Activated CD8-positive, alpha-beta memory T cell treated with anti-CD3 and anti-CD28 coated beads, Interleukin-2, amount 50 U/mL, for 4 hours (primary cell): Measurements from ENCODE around the gene GPLD1.

Experiments
- DNase-seq: peaks from one replicate; pipeline ENCODE4 v3.0.0-alpha.2; 2020

Gene GPLD1

DNA sequence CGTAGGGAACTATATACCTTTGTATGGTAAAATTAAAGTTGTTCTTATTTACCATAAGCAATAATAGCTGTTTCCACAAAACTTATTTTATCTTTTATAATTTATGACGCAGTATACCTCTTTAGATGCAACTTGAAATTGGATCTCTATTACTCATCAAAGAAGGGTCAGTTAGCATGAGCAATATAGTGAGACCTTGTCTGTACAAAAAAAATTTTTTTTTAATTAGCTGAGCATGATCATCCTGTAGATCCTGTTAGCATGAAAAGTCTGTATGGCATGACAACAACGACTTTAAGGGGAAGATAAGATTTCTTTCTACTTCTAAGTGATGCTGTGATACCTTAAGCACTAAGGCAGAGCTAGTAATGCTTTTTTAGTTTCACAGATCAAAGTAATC, 11.3 kb upstream of the GPLD1 start:
- DNase-seq, result no peak

DNA sequence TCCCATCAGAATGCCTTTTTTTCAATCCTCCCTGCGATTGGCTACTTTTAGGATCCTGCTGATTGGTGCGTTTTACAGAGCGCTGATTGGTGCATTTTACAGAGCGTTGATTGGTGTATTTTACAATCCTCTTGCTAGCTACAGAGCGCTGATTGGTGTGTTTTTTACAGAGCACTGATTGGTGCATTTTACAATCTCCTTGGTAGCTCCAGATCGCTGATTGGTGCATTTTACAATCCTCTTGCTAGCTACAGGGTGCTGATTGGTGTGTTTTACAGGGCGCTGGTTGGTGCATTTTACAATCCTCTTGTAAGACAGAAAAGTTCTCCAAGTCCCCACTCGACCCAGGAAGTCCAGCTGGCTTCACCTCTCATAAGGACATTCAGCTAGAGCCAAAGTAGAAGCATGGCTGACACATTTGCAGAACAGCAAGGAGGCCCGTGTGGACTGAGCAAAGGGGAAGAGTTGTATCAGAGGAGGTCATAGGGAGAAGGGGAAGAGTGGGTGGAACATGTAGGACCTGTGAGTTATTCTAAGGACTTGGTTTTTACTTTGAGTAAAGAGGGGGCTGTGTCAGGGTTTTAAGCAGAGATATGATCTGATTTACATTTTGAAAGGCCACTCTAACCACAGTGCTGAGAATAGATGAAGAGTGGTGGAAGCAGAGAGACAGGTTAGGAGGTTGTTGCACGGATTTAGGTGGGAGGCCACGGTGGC, 8.0 kb upstream of the GPLD1 start:
- DNase-seq, result no peak

DNA sequence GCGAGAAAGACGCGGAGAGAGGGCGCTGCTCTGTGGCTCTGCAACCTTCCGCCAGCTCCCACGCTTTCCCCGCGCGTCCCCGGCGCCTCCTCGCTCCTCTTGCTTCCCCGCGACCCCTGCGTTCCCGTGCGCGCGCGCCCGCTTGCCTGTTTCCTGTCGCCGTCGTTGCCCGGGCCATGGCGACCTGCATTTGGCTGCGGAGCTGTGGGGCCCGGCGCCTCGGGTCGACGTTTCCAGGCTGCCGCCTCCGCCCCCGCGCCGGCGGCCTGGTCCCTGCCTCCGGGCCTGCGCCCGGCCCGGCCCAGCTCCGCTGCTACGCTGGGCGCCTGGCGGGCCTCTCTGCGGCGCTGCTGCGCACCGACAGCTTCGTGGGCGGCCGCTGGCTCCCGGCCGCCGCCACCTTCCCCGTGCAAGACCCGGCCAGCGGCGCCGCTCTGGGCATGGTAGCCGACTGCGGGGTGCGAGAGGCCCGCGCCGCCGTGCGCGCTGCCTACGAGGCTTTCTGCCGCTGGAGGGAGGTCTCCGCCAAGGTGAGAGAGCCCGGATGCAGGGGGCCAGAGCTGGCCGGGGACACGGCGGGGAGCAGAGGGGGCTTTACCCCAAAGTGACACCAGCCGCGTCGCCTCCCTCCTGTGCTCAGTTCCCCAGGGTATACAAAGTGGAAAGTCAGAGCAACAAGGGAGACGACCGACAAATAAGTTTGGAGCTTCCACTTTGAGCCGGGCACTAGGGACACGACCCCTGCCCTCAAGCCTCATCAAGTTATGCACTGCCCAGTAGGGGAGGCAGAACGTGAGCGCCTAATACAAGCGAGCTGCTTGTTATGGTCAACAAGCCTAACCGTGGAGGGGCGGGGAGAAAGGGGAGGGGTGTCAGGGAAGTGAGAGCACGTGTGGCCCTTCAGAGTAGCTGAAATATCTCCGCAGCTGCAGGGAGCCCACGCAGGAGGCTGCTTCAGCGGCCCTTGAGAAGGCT, 5.7 kb upstream of the GPLD1 start, which contains the start of gene ALDH5A1:
ALDH5A1 (plus strand) TSS at position 149 of the 975 bp plus-strand sequence; CDS start at position 177, 28 bp downstream.
- DNase-seq, result peak; percentile 87

DNA sequence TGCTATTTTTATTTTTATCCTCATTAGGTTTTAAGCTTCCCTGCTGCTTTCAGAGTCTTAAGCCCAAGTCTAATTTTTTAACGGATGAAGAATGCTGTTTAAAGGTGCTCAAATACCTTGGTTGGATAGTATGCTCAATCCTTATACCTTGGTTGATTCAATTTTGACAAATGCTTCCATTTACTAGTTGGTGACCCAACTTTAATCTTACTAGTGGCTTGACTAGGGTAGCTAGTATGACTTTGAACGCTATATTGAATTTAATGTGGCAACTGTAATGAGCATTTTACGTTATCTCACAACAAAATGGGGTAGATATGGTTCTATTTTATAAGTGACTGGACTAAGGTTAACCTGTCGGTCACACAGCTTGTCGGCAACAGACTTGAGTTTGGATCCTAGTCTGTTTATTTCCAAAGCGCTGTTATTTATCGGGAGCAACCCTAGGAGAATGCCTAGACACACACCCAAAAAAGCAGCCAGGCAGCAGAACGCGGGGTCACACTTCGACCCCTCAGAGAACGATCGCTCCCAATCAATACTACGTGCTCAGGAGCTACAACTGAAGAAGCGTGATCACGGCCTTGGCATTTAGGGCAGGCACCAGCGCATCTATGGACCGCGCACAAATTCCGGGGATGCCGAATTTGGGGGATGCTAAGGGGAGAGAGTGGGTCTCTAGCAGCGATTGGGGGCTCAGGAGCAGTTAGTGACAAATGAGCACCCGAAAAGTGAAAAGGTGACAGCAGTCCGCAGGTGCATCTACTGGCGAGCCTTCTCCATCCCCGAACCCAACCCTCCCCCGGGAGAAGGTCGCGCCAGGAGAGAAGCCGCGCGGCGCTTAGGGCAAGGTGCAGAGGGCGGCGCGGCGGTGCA, 4.8 kb upstream of the GPLD1 start:
- DNase-seq, result no peak

DNA sequence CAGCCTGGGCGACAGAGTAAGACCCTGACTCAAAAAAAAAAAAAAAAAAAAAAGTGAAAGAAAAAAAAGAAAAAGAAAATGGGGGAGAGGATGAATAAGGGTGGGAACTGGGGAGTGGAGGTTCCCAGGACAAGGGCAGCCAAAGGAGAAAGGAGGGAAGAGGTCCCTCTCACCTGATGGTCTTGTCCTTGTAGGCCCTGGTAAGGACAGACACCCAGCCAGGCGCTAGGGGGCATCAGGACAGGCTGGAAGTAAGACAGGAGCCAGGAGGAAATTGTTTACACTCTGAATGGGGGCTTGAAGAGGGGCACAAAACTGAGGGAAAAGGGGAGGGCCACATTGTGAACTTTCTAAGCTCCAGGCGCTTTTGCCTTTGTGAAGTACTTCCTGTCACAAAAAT, 3.1 kb upstream of the GPLD1 start:
- no peak for DNase-seq

DNA sequence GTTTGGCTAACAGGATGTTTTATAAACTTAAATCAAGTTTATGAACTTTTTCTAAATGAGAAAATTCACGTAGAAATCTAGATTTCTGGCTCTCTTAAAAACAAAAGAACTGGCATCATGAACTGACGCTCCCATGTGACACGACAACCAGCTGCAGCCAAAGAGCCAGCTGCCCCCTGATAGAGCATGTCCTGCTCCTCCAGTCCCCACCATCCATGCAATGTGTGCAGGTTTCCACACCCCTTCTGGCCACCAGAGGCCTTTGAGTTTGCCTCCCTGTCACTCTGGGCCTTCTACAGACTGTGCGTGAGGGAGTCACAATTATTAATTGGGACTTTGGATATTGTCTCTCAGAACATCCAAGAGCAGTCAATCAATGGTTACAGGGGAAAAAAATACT, 1.6 kb upstream of the GPLD1 start:
- DNase-seq, result no peak

DNA sequence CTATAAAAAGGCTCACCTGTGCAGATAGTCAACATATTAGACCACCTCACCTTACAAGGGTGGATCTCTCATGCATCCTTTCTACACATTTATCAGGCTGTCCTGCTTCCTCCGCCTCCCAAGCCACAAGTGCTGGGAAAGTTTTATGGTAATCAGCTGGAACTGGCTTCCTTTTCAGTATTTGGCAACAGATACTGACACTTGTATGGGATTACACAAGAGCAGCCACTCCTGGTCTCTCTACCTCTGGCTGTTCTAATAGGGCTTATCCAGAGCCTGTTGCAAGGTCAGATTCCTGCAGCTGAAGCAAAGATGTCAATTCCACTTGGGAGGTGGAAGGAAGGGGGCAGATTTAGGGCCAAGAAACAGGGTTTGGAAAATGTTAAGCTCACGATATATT, 503 bp upstream of the GPLD1 start:
- no peak for DNase-seq

DNA sequence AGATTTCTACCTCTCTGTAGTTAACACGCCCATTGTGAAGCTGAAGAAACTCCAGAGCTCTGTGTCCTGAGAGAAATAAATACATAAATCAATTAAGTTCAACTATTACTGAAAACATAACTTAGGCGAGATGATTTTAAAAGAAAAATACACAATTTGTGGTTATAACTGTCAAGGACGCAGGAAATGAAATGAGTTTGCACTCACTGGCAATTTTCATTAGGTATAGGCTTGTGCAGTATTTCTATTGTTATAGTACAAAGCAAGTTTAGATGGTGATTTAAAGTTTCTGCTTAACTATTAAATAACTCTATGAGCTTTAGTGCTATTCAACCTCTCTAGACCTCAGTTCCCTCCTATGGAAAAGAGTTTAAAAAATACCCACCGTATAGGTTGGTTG, 3.3 kb downstream of the GPLD1 start:
- DNase-seq, result no peak

DNA sequence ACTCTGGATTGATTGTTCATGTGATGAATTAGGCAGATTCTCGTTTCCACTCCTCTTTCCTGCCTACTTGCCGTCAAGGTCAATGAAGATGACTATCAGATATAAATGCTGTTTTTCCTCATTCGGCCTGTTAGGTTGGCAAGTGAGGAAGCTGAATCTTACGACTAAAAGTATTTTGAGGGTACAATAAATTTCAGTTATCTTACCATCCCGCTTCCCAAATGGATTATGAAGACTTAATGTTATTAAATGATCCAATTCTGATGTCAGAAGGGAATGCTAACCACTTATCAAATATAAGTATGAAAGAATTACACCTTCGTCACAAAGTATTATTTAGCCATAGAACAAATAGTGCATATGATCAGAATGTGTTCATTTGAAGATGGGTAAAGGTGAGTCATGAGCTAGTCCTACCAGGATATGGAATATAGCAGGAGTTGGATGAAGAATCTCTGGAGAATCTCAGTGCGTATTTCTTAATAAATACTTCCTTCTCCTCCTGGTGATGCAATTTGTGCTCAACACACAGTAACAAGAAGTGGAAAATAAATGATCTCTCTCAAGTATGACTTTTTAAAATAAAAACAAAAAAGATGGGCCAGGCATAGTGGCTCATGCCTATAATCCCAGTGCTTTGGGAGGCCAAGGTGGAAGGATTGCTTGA, 4.6 kb downstream of the GPLD1 start:
- DNase-seq, result no peak

DNA sequence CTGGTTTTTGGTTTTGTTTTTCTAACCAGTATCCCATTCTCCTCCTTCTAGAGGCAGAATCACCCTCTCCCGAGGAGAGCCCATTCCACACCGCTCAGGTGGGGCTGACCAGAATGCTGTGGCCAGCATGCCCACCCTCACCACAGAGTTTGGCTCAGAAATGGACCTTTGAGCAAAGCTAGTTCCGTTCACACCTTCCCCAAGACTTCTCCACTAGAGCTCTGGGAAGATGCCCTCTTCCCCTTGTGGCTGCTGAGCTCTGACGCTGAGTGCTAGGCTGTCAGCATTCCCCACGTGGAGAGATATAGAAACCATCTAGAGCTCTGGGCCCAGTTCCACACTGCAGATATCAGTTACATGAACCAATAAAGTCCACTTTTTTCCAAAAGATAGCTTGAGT, 7.9 kb downstream of the GPLD1 start:
- no peak for DNase-seq

DNA sequence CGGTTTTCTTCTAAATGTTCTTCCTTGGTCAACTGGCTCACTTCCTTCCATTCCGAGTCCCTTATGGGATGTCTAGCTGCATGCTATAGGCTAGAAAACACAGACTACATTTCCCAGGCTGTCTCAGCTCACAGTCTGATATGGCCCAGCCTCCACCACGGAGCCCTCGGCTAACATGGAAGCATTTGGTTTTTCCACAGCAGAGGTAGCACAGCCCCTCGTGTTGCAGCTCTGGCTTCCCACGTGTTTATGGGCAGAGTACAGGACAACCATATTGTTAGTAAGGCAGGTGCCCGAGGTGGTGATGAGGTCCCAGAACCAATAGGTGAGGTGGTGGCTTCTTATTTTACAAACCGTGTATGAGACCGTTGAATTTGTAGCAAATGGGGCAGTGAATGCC, 8.7 kb downstream of the GPLD1 start:
- no peak for DNase-seq

DNA sequence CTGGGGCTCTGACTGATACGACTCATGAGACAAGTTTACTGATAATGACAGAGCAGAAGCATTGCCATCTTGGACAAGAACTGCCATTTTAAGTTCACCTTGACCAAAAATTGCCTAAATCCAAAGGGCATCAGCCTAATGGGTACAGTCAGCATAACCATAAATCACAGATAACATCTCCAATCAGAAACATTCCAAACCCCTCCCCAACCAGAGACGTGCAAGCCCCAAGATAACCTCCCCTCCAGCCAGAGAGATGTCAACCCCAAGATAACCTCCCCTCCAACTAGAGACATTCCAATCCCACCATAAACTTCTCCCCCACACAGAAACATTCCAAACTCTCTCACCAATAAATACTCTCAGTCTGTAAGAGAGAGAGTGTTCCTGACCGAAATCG, 10.5 kb downstream of the GPLD1 start:
- no peak for DNase-seq

DNA sequence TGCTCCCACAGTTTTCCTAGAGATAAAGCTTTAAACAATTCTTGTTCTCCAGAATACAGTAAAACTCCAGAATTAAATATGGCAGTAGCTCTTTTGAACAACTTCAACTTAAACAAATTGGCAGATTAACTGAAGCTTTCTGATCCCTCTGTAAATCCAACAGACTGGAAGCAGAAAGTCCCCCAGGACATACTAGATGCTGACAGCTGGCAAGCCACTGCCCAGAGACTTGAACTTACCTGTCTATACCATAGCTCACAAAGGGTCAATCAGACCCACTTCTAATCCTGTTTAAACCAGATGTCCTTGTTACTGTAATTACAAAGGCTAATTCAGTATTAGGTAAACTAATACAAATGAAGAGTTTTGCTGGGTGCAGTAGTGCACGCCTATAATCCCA, 12.3 kb downstream of the GPLD1 start:
- DNase-seq, result no peak

DNA sequence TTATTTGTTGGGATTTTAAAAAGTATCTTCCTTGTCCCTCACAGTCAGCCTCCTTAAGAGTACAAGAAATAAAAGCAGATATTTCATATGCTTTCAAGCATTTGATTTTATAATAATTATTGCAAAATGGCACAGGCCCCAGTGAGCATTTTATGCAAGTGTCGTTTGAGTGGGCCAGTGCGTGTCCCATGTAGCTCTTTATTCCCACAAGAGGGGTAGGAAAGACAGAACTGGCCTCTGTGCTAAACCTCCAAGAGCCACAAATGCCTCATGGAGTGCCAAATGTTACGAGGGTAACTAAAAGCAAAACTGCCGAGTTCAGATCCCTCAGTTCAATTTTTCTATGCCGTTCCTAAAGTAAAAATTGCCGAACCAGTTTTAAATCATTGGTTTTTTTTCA, 12.7 kb downstream of the GPLD1 start:
- no peak for DNase-seq

DNA sequence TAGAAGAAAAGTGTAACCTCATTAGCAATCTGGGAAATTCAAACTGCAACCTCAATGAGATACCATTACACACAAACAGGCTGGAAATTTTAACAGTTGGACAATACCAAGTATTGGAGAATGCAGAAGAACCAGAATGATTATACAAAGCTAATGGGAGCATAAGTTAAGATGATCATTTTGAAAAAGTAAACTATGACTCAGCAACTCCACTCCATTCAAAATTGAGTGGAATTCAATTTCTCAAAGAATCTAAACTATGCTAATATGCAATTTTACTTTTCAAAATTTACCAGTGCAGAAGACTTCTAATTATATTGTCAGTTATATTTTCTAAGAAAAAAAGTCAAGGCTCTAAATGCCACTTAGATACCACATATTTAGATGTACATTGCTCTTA, 17.2 kb downstream of the GPLD1 start:
- DNase-seq, result no peak

DNA sequence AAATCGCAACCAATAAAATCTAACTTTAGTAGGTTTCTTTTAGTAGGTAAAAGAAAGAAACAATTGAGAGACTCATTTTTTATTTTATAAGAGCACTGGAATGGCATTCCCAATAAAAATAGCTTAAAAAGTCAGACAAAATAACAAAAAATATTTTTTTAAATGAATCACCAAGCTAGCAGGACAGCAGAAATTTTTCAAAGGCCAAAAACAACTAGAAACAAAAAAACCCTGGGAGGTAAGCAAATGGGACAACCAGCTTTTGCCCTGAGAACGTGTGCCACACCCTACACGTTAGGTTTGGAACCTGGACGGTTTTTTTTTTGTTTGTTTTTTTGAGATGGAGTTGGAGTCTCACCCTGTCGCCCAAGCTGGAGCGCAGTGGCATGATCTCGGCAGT, 19.6 kb downstream of the GPLD1 start:
- no peak for DNase-seq

DNA sequence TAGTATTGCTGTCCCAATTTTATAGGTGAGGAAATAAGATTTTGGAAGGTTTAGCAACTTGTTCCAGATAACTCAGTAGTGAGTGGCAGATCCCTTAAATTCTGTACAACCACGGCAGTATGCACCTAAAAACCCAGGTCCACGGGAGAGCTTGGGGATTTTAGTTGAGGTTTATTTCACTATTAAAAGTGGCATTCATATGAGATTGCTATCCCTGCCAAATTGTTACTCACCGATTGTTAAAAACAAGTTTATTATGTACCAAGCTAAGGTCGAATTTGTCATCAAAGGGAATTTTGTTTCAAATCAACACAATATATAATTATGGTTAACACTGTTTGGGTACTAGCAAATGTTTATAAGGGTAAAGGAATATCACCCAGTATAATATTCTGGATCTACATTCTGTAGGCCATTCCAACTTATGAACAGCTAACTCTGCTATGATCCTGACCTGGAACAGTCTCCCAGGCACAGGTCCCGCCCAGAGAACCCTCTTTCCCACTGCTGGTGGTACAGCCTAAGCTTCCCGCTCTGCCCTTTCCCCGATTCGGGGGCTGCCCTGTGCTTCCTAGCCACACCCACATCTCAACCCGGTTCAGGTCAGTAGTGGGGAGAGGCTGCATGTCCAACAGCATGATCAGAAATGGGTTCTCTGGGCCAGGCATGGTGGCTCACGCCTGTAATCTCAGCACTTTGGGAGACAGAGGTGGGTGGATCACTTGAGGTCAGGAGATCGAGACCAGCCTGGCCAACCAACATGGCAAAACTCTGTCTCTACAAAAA, 24.9 kb downstream of the GPLD1 start:
- DNase-seq, result no peak

DNA sequence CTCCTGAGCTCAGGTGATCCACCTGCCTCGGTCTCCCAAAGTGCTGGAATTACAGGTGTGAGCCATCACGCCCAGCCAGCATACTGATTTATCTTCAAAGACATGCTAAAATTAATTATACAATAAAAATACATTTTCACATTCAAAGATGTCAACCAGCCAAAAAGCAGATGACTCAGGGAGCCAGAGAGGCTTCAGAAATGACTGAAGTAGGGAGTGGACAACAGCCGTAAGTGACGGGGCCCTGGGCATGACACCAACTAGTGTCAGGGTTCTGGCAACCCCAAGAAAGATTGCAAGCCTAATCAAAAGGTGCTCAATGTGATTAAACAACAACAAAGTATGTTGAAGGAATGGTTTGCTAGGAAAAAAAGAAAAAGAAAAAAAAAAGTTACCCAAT, 28.4 kb downstream of the GPLD1 start:
- no peak for DNase-seq

DNA sequence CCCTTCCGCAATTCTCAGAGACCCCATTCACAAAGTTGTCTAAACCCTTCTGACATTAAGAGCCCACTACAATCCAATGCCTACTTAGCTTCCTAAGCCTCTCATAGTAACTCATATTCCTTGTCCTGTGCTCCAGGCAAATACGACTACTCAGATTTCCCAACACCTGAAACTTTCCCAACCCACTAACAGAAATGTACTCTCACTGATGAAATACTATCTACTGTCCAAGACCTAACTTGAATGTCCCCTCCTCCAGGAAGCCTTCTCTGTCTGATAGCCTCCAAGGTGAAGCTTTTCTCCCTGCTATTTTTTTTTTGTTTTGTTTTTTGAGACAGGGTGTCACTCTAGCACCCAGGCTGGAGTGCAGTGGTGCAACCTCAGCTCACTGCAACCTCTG, 30.4 kb downstream of the GPLD1 start:
- no peak for DNase-seq

DNA sequence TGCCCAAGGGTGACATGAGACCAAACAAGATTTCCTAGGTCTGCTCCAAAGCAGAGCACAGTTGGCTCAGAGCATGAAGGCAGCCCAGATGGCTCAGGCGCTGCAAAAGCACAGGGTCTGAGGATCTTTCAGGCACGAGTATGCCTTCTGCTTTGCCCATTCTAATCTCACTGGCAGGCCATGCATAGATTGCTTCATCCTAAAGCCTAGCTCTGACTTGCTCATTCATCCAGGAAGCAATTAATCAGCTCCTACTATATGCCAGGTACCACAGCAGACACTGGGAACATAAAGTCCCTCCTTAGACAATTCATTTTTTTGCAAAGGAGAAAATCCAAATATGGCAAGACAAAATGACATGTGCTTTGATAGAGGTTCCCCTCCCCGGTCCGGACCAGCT, 31.2 kb downstream of the GPLD1 start:
- no peak for DNase-seq

DNA sequence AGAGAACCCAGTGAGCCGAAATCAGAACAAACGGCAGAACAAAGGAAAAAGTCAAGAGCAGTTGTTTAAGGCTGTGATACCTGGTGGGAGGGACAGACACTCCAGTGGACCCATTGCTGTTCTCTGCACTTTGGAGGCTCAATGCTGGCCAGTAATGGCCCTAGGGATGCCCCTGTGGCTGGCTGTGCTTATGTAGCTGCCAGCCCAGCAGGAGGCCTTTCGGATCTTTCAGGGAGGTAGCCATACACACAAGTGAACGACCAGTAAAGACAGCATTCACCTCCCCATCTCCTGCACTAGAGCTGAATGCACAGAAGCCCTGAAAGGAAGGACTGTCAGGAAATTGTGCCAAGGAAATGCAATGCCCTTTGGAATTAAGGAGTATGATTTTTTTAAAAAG, 34.3 kb downstream of the GPLD1 start:
- no peak for DNase-seq

DNA sequence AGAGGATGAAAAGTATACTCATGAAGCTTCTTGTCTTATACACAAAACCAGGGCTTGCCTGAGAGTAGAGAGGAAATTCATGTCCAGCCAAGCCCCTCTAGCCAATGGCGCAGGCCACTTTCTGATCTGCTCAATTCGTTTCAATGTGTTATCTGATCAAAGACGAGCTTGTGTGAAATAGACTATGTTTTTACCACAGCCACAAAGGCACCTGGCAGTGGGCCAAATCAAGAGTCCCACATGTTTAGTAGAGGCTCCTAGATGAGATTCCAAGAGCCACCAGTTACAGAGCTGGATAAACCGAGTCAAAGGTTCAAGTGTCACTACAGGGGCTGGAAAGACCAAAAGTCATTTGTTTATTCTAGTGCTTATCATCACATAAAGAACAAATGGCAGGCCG, 34.9 kb downstream of the GPLD1 start:
- no peak for DNase-seq
